Measurements from ENCODE around the gene PDZD7.

PDZD7 gene

GRCh38 chr10:101015582-101015973 lies 15.4 kb downstream of the PDZD7 start:
- no peak overlapping the region for H3K4me3 ChIP-seq (ENCODE audit: low read depth, low read length)
- TF ChIP-seq CTCF (IDR thresholded peaks at IDR 0.05; ENCODE audit: low read depth, low read length) (no peak), MAX (IDR thresholded peaks at IDR 0.05; ENCODE audit: low read depth, low read length) (no peak), POLR2A (IDR thresholded peaks at IDR 0.05; ENCODE audit: extremely low read depth, insufficient read length) (no peak), MYC (IDR thresholded peaks at IDR 0.05; ENCODE audit: low read depth, low read length) (no peak)
- no peak for DNase-seq (ENCODE audit: low read depth)

- no peak for TF ChIP-seq POLR2A (IDR thresholded peaks at IDR 0.05; ENCODE audit: extremely low read depth, insufficient read length)
- TF ChIP-seq CTCF (IDR thresholded peaks at IDR 0.05; ENCODE audit: low read depth, low read length), result no peak
- no peak for TF ChIP-seq MAX (IDR thresholded peaks at IDR 0.05; ENCODE audit: low read depth, low read length)
- DNase-seq (ENCODE audit: low read depth), result peak; percentile 51
Measured at GRCh38 chr10:101014966-101015581, 15.9 kb downstream of the PDZD7 start.

GRCh38 chr10:101014230-101014884 lies 16.6 kb downstream of the PDZD7 start:
- H3K4me3 ChIP-seq (ENCODE audit: low read depth, low read length), result no peak overlapping the region
- DNase-seq (ENCODE audit: low read depth), result peak; percentile 73
- TF ChIP-seq MYC (IDR thresholded peaks at IDR 0.05; ENCODE audit: low read depth, low read length) (no peak; the same call in 1 of the 2 replicates), POLR2A (IDR thresholded peaks at IDR 0.05; ENCODE audit: extremely low read depth, insufficient read length) (no peak), CTCF (IDR thresholded peaks at IDR 0.05; ENCODE audit: low read depth, low read length) (peak; percentile 97), MAX (IDR thresholded peaks at IDR 0.05; ENCODE audit: low read depth, low read length) (peak; percentile 78)

More at GRCh38 chr10:101014966-101015581, 15.9 kb downstream of the PDZD7 start:
- no peak overlapping the region for H3K4me3 ChIP-seq (ENCODE audit: low read depth, low read length)

GRCh38 chr10:101013365-101013825 lies 17.5 kb downstream of the PDZD7 start:
- no peak for TF ChIP-seq CTCF (IDR thresholded peaks at IDR 0.05; ENCODE audit: low read depth, low read length)
- TF ChIP-seq POLR2A (IDR thresholded peaks at IDR 0.05; ENCODE audit: extremely low read depth, insufficient read length), result no peak
- no peak for TF ChIP-seq MYC (IDR thresholded peaks at IDR 0.05; ENCODE audit: low read depth, low read length)
- TF ChIP-seq MAX (IDR thresholded peaks at IDR 0.05; ENCODE audit: low read depth, low read length), result no peak
- no peak for DNase-seq (ENCODE audit: low read depth)
- H3K4me3 ChIP-seq (ENCODE audit: low read depth, low read length), result no peak overlapping the region

- TF ChIP-seq MYC (IDR thresholded peaks at IDR 0.05; ENCODE audit: low read depth, low read length), result no peak
- peak; percentile 91 for TF ChIP-seq CTCF (IDR thresholded peaks at IDR 0.05; ENCODE audit: low read depth, low read length)
- peak; percentile 92 for DNase-seq (ENCODE audit: low read depth)
- no peak overlapping the region for H3K4me3 ChIP-seq (ENCODE audit: low read depth, low read length)
Measured at GRCh38 chr10:101012525-101013364, 18.2 kb downstream of the PDZD7 start.

Measured in NB4 (cell line).